GM23248 (cell line): ENCODE results near the gene PSEN2.

Source experiments
- EZH2 ChIP-seq: fragments of 200-600 bp; sonication (generic); IDR thresholded peaks from 2 replicates; pipeline ENCODE4 v1.6.1; 2018; ENCODE audit warnings: antibody characterized with exemption, mild to moderate bottlenecking; ENCODE audit not compliant: insufficient read depth, poor library complexity, severe bottlenecking
- EZH2phosphoT487 ChIP-seq: fragments of 200-600 bp; sonication (generic); IDR thresholded peaks from 2 replicates; pipeline ENCODE4 v1.6.1; 2018; ENCODE audit warnings: antibody characterized with exemption, moderate library complexity, mild to moderate bottlenecking, low read depth; ENCODE audit not compliant: insufficient read depth

DNA sequence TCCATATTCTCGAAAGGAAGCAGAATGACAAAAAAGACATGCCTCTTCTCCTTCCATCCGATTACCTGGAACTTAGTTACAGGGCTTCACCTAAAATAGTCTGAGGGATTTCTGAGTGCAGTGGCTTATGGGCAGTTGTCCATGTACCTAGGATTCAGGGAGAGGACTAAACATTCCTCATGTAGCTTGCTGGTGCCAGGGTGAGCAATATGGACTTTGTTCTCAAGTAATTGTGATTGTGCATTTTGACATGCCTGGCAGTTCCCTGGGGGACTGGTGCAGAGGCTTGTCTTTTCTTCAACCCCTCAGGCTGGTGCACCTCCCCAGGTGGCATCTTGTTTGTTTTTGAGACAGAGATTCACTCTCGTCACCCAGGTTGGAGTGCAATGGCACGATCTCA lies 6.1 kb upstream of the PSEN2 start:
- no peak for TF ChIP-seq EZH2
- no peak for TF ChIP-seq EZH2phosphoT487
